Measurements from ENCODE around the gene ACOX3. TPM values are rescaled to one million over a fixed set of nuclear protein-coding genes. Genes with fewer than 3 reads are reported as not detected.

ACOX3 gene
- polyA plus RNA-seq, 1 donor (not counting 4 experiments of a cell fraction or from before 2014, with no cell fraction given): 6.7 TPM

GRCh38 chr4:8370106-8370787, 70.3 kb downstream of the ACOX3 start:
- Histone ChIP-seq H3K4me3 (ENCODE audit: control insufficient read depth in 2 of 3, extremely low read depth in 1 of 3, insufficient read depth in 2 of 3, low read depth in 1 of 3, low read length in 3 of 3) (no peak overlapping the region), H3K27me3 (ENCODE audit: control insufficient read depth, extremely low read depth, insufficient read depth, low read length) (no peaks in the 10 kb centered on the region), H3K36me3 (ENCODE audit: control insufficient read depth in 2 of 2, extremely low read depth in 1 of 2, insufficient read depth in 2 of 2, low read length in 2 of 2) (peaks cover 0 to 2% of the 10 kb centered on the region in 2 experiments), H3K27ac (ENCODE audit: control insufficient read depth, insufficient read depth, low read length) (no peak overlapping the region), H3K4me2 (ENCODE audit: control insufficient read depth, extremely low read depth, insufficient read depth, low read depth, low read length) (no peak overlapping the region), H3K9me3 (ENCODE audit: control insufficient read depth, low read depth, low read length) (no peaks in the 10 kb centered on the region), H3K79me2 (ENCODE audit: control insufficient read depth, insufficient read depth, low read length) (no peaks in the 10 kb centered on the region), H3K9me1 (ENCODE audit: control insufficient read depth, extremely low read depth, insufficient read depth, low read length) (no peaks in the 10 kb centered on the region), H2AFZ (ENCODE audit: control insufficient read depth, low read length) (no peak overlapping the region), H4K20me1 (ENCODE audit: control insufficient read depth, extremely low read depth, insufficient read depth, low read length) (no peaks in the 10 kb centered on the region), H3K9ac (ENCODE audit: control insufficient read depth, extremely low read depth, insufficient read depth, low read length) (no peak overlapping the region), H3K4me1 (ENCODE audit: control insufficient read depth, extremely low read depth, insufficient read depth, low read length) (no peaks in the 10 kb centered on the region)
- no peak for TF ChIP-seq EZH2 (IDR thresholded peaks at IDR 0.05; ENCODE audit: low read length)
- no peak for TF ChIP-seq CTCF (optimal IDR thresholded peaks at IDR 0.05 in 1 of 3, IDR thresholded peaks at IDR 0.05 in 1 of 3, conservative IDR thresholded peaks at IDR 0.05 in 1 of 3; ENCODE audit: extremely low read depth in 1 of 3, insufficient read depth in 2 of 3, low read length in 3 of 3)
- FAIRE-seq: no peak
- no peak for DNase-seq (ENCODE audit: low read depth, low spot score)
- dilution Hi-C loops (cut with MboI; ENCODE audit: extremely low pct_ligation_motif_present, low sequenced_read_pairs): no loop called here

- H2AFZ ChIP-seq (ENCODE audit: control insufficient read depth, low read length): no peak overlapping the region
- FAIRE-seq (no peak), DNase-seq (ENCODE audit: low read depth, low spot score) (no peak)
- H3K4me1 ChIP-seq (ENCODE audit: control insufficient read depth, extremely low read depth, insufficient read depth, low read length): no peaks in the 10 kb centered on the region
- peaks cover 0 to 2% of the 10 kb centered on the region in 2 experiments for H3K36me3 ChIP-seq (ENCODE audit: control insufficient read depth in 2 of 2, extremely low read depth in 1 of 2, insufficient read depth in 2 of 2, low read length in 2 of 2)
- no peaks in the 10 kb centered on the region for H3K9me3 ChIP-seq (ENCODE audit: control insufficient read depth, low read depth, low read length)
- no peaks in the 10 kb centered on the region for H4K20me1 ChIP-seq (ENCODE audit: control insufficient read depth, extremely low read depth, insufficient read depth, low read length)
- H3K27ac ChIP-seq (ENCODE audit: control insufficient read depth, insufficient read depth, low read length): no peak overlapping the region
- no peaks in the 10 kb centered on the region for H3K9me1 ChIP-seq (ENCODE audit: control insufficient read depth, extremely low read depth, insufficient read depth, low read length)
- no peaks in the 10 kb centered on the region for H3K79me2 ChIP-seq (ENCODE audit: control insufficient read depth, insufficient read depth, low read length)
- no peak overlapping the region for H3K9ac ChIP-seq (ENCODE audit: control insufficient read depth, extremely low read depth, insufficient read depth, low read length)
- no peaks in the 10 kb centered on the region for H3K27me3 ChIP-seq (ENCODE audit: control insufficient read depth, extremely low read depth, insufficient read depth, low read length)
- no peak for TF ChIP-seq CTCF (optimal IDR thresholded peaks at IDR 0.05 in 1 of 3, IDR thresholded peaks at IDR 0.05 in 1 of 3, conservative IDR thresholded peaks at IDR 0.05 in 1 of 3; ENCODE audit: extremely low read depth in 1 of 3, insufficient read depth in 2 of 3, low read length in 3 of 3)
- no peak overlapping the region for H3K4me3 ChIP-seq (ENCODE audit: control insufficient read depth in 2 of 3, extremely low read depth in 1 of 3, insufficient read depth in 2 of 3, low read depth in 1 of 3, low read length in 3 of 3)
- H3K4me2 ChIP-seq (ENCODE audit: control insufficient read depth, extremely low read depth, insufficient read depth, low read depth, low read length): no peak overlapping the region
- dilution Hi-C loops (cut with MboI; ENCODE audit: extremely low pct_ligation_motif_present, low sequenced_read_pairs): no loop called here
These were observed 71.0 kb downstream of the ACOX3 start for GRCh38 chr4:8369426-8370105.

All from keratinocyte (primary cell).